Measurements from ENCODE around the gene UPF2.

The UPF2 gene

DNA sequence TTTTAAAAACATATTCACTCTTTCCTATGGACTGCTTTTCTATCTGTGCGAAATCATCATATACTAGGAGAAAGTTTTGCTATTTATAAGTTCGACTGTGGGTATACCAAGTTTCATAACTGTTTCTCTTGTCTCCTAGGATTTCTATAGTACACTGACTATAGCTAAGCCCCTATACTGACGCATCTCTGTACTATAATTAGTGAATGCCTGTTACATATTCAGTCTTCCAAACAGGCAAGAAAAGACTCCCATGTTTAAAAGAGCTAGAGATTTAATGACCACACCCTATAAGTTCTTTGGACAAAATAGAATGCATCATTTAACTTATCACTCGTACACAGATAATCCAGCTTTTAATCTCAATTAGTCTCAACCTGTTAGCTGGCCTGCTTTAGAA, 80.8 kb downstream of the UPF2 start:
- H3K4me3 ChIP-seq (ENCODE audit: low read depth, low read length): no peak overlapping the region
- no peak for DNase-seq (ENCODE audit: low read depth)
- TF ChIP-seq, protein P1, sequence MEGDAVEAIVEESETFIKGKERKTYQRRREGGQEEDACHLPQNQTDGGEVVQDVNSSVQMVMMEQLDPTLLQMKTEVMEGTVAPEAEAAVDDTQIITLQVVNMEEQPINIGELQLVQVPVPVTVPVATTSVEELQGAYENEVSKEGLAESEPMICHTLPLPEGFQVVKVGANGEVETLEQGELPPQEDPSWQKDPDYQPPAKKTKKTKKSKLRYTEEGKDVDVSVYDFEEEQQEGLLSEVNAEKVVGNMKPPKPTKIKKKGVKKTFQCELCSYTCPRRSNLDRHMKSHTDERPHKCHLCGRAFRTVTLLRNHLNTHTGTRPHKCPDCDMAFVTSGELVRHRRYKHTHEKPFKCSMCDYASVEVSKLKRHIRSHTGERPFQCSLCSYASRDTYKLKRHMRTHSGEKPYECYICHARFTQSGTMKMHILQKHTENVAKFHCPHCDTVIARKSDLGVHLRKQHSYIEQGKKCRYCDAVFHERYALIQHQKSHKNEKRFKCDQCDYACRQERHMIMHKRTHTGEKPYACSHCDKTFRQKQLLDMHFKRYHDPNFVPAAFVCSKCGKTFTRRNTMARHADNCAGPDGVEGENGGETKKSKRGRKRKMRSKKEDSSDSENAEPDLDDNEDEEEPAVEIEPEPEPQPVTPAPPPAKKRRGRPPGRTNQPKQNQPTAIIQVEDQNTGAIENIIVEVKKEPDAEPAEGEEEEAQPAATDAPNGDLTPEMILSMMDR (IDR thresholded peaks at IDR 0.05; ENCODE audit: low read depth, low read length, missing control alignments): no peak

DNA sequence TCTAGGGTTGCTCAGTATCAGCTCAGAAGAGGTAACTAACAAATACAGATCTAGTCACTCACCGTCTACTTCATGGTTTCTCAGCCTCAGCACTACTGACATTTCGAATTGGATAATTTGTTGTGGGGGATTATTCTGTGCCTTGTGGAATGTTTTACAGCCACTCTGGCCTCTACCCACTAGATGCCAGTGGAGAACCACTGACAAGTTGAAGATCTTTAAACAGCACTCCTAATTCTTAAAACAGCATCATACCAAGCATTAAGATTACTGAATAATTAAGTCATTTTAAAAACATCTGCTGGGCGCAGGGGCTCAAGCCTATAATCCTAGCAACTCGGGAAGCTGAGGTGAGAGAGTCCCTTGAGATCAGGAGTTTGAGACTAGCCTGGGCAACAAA, 82.6 kb downstream of the UPF2 start:
- DNase-seq (ENCODE audit: low read depth): no peak
- TF ChIP-seq, protein P1 (IDR thresholded peaks at IDR 0.05; ENCODE audit: low read depth, low read length, missing control alignments): no peak

DNA sequence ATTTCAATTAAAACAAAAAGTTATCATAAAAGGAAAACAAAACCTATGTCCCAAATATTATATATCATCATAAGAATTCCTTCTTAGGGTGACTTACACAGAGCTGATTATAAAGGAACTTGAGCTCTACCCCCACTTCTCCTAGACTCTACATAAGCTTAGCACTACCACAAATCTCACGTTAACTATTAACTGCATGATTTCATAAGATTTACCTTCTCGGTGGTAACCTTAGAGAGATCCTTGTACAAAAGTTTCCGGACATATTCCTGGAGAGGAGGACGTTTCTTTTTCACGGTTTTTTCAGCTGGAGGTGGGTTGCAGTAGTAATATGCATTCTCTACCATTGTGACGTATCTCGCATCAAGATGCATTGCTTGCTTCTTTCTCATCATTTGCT, 83.7 kb downstream of the UPF2 start:
- DNase-seq (ENCODE audit: low read depth): no peak
- no peak overlapping the region for H3K4me3 ChIP-seq (ENCODE audit: low read depth, low read length)
- TF ChIP-seq, protein P1 (IDR thresholded peaks at IDR 0.05; ENCODE audit: low read depth, low read length, missing control alignments): no peak

More for the DNA sequence above, 82.6 kb downstream of the UPF2 start:
- H3K4me3 ChIP-seq (ENCODE audit: low read depth, low read length): no peak overlapping the region

DNA sequence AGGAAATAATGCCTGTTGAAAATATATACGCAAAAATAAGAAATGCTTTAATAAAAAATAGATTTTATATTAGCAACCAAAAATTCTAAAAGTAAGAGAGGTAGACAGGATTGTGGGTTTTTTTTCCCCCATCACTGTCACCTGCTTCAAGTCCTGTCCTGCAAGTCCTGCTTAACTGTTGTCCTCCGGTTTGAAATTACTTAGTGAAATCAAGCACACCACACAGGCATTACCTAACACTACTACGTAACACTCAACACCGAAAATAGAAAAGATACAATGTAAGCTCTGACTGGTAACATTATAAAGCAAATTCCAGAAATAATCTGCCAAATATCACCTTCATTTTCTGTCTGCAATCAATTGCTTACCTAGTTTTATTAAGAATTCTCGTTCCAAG, 90.9 kb downstream of the UPF2 start:
- no peak for DNase-seq (ENCODE audit: low read depth)
- H3K4me3 ChIP-seq (ENCODE audit: low read depth, low read length): no peak overlapping the region
- TF ChIP-seq, protein P1 (IDR thresholded peaks at IDR 0.05; ENCODE audit: low read depth, low read length, missing control alignments): no peak

DNA sequence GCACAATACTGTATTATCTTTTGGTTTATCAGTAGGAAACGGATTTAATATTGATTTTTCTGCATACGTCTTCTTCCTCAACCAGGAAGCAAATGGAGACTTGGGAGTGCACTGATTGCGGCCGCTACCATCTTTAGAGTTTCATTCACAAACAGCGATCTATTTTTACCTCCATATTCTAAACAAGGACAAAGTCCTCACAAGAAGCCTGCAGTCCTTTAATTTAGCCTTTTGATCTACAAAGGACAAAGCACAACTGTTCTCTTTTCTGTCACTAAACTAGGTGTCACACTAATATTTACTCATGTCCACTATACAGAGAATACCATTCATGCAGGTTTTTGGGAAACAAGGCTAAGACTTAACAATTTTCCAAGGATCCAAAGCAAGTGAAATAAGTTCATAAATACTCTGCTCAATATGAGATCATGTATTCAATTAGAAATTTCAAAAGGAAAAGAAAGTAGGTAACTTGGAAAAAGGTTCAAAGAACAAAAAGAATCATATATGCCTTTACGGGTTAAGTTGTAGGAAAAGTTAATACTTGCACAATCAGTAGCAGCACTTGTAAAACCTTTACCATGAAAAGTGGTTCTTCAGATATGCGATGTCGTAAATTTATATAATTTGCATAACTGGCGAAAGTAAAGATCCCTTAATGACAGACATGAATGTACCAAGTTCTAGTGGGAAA, 92.1 kb downstream of the UPF2 start:
- TF ChIP-seq, protein P1 (IDR thresholded peaks at IDR 0.05; ENCODE audit: low read depth, low read length, missing control alignments): no peak
- DNase-seq (ENCODE audit: low read depth): no peak
- no peak overlapping the region for H3K4me3 ChIP-seq (ENCODE audit: low read depth, low read length)

DNA sequence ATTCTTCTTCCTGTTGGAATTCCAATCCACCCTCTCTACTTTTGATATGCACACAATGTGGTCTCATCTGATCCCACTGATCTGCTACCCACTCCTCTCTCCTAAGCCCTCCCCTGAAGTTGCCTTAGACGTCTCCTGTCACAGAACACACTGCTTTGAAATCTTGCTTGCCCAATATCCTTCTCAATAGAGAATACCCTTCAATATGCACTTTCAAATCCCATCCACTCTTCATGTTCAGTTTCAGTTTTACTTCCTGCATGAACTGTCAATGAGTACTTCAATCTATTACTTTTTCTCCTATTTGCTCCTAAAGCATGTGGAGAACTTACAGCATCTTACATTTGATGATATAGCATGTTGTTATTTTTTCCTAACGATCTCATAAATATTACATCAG, 93.5 kb downstream of the UPF2 start:
- DNase-seq (ENCODE audit: low read depth): no peak
- TF ChIP-seq, protein P1 (IDR thresholded peaks at IDR 0.05; ENCODE audit: low read depth, low read length, missing control alignments): no peak
- no peak overlapping the region for H3K4me3 ChIP-seq (ENCODE audit: low read depth, low read length)

DNA sequence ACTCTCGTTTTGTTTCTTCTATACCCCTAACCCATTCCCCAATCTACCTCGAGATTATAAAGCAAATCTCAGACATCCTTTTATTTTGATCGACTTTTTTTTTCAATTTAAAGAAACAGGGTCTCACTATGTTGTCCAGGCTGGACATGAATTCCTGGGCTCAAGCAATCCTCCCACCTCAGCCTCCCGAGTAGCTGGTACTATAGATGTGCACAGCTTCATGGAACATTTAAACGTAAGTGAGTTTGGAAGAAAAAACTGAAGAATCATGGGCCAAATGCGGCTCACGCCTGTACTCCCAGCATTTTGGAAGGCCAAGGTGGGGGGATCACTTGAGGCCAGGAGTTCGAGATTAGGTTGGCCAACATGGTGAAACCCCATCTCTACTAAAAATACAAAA, 96.0 kb downstream of the UPF2 start:
- TF ChIP-seq, protein P1 (IDR thresholded peaks at IDR 0.05; ENCODE audit: low read depth, low read length, missing control alignments): no peak
- no peak overlapping the region for H3K4me3 ChIP-seq (ENCODE audit: low read depth, low read length)
- no peak for DNase-seq (ENCODE audit: low read depth)
